ENCODE measurements around the gene ABCC11.

- TF ChIP-seq CTCF (IDR thresholded peaks at IDR 0.05) (no peak), POLR2A (IDR thresholded peaks at IDR 0.05) (no peak), POLR2AphosphoS5 (IDR thresholded peaks at IDR 0.05; ENCODE audit: insufficient read depth in 1 of 2, low read depth in 1 of 2) (no peak)
These were observed 101.2 kb downstream of the ABCC11 start for GRCh38 chr16:48146131-48146530.

All from vagina (tissue), 2 donors.